ENCODE data around the gene GGTA1. TPM values are rescaled to one million over a fixed set of nuclear protein-coding genes. Genes with fewer than 3 reads are reported as not detected.

Gene GGTA1
- total RNA-seq, result 0.10 and 0.13 TPM in 2 replicates

DNA sequence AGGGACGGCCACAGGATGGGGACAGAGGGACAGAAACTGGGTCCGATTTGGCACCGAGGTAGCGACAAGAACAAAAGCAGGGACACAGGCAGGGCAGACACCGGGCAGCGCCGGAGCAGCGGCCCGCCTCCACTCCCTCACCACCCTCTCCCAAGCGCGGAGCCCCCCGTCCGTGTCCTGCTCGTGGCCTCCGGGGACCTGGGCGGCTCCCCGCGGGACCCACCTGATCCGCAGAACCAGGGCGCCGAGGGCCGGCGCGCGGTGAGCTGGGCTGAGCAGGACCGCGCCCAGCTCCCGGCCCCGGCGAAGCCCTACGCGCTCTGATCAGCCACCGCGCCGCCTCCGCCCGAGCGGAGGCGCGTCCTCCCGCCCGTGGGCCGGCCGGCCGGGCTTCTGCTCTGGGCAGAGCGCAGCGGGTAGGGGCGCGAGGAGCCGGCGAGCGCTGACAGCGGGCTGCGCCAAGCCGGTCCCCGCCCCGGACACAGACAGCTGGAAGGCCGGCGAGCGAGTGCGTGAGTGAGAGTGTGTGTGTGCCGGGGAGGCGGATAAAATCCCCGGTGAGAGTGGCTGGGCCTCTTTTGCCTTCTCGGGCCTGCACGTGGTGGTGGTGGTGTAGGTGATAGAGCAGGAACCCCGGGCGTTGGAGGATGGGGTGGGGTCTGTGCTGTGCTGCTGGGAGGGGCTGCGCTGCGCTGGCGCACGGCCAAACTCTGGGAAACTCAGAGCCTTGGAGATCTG, at the start of gene GGTA1:
Gene GGTA1, minus strand, starts transcription at position 418 of the 738 bp plus-strand sequence. CDS start 31,922 bp downstream, outside the sequence.

Other genes starting within 250 kb of the GGTA1 start
- 164 and 174 TPM in 2 replicates for gene GSN, start 231.7 kb downstream of the GGTA1 start, total RNA-seq
- gene STOM, start 129.6 kb downstream of the GGTA1 start, total RNA-seq, result 358 and 386 TPM in 2 replicates
- 20.6 and 25.3 TPM in 2 replicates for gene DAB2IP, start 151.8 kb upstream of the GGTA1 start, total RNA-seq